ENCODE measurements around the gene ITGB3BP.
A peak's percentile ranks its signal among the peaks of the same experiment; 100 is the strongest.
"Not testable (repeated sequence)": the region's sequence is repeated elsewhere in the genome, so short reads cannot be mapped to it uniquely, and the experiment has no call there.

Gene ITGB3BP

DNA sequence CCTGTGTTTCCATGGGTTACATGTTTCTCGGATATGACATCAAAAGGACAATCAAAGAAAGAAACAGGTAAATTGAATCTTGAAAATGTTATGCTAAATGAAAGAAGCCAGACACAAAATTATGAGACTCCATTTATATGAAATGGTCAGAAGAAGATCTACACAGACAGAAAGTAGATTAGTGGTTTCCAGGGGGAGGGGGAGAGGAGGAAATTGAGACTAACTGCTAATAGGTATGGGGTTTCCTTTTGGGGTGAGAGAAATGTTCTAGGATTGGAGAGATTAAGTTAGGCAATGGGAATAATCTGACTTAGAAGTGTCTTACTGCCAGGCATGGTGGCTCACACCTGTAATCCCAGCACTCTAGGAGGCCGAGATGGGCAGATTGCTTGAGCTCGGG, 21.8 kb downstream of the ITGB3BP start:
- DNase-seq: no peak

DNA sequence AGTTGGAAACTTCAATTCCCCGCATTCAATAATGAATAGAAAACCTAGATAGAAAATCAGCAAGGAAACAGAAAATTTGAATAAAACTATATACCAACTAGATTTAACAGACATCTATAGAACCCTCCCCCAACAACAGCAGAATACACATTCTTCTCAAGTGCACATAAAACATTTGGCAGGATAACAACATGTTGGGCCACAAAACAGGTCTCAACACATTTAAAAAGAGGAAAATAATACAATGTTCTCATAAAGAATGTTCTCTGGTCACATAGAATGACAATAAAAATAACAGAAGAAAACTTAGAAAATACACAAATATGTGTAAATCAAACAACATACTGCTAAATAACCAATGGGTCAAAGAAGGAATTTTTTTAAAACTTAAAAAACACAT, 24.9 kb downstream of the ITGB3BP start:
- DNase-seq: no peak

DNA sequence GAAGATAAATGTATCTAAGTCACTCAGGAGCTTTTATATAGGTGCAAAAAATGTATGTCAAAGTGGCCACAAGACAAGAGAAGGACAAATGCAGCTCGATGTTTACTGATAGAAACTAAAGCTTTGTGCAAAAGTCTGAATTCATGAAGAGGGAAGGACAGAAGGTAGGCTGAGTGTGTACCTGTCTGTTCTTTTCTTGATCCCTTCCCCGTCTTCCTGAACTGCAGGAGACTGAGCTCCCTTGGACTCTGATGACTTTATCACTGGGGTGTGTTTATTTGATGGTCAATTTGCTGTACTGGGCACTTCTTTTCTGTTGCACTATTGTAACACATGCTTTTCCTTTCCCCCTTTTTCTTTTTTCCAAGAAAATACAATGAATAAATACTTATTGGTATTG, 25.4 kb downstream of the ITGB3BP start:
- DNase-seq: no peak

DNA sequence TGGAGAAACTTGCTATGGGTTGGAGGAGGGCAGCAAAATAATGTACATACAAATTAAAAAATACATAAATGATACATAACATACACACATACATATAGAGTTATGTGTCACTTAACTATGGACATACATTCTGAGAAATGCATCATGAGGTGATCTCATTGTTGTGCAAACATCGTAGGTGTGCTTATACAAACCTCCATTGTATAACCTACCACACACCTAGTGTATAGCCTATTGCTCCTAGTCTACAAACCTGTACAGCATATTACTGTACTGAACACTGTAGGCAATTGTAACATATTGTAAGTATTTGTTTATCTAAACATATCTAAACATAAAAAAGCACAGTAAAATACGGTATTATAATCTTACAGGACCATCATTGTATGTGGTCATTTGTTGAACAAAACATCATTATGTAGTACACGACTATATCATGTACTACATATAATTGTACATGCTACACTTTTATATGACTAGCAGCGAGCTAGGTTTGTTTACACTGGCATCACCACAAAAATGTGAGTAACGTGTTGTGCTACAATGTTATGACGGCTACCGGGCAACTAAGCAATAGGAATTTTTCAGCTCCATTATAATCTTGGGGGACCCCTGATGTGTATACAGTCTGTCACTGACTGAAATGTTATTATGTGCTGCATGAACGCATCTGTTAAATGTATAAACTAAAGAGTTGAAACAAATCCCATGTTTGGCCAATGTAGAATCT, 35.5 kb downstream of the ITGB3BP start:
- DNase-seq: no peak

DNA sequence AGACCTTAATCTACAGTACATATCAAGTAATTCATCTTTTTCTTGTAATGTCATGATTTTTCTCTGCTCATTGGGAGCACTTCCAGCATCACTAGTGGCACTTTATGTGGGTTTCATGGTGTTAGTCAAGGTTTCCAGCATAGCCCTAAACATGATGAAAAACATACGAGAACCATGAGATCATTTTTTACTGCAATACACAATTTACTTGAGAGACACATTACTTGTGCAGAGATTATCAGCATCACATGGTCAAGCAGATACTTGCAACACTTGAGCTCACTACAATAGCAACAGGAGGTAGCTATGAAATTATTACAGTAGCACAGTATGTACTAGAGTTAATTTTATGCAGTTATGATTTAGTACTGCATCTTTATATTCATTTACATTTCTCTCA, 36.4 kb downstream of the ITGB3BP start:
- DNase-seq: no peak

DNA sequence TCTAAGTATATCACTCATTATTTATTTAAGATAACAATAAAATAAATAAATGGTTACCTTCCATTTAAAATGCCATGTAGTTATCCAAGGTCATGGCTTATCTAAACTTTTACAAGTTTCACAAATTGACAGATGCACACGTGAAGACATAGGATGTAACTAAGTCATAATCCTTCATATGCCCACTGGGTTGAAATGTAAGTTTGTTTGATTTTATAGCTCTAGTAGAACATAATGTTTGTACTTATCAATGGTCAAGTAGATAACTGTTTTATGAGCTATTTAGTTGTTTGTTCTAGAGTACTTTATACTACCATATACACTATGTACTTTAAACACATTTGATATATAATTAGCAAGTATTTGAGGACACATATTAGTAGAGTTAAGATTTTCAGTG, 43.0 kb downstream of the ITGB3BP start:
- DNase-seq: no peak

DNA sequence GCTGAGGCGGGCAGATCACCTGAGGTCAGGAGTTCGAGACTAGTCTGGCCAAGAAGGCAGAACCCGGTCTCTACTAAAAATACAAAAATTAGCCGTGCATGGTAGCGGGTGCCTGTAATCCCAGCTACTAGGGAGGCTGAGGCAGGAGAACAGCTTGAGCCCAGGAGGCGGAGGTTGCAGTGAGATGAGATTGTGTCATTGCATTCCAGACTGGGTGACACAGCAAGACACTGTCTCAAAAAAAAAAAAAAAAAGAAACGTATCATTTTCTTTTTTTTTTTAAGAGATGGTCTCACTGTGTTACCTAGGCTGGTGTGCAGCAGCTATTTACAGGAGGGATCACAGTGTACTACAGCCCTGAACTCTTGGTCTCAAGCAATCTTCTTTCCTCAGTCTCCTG, 47.3 kb downstream of the ITGB3BP start:
- no peak for DNase-seq

DNA sequence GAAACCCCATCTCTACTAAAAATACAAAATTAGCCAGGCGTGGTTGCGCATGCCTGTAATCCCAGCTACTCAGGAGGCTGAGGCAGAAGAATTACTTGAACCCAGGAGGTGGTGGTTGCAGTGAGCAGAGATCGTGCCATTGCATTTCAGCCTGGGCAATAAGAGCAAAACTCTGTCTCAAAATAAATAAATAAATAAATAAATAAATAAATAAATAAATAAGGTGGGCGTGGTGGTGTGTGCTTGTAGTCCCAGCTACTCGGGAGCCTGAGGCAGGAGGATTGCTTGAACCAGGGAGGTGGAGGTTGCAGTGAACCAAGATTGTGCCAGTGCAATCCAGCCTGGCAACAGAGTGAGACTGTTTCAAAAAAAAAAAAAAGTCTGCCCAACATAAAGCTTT, 54.3 kb downstream of the ITGB3BP start:
- DNase-seq: not testable (repeated sequence)

DNA sequence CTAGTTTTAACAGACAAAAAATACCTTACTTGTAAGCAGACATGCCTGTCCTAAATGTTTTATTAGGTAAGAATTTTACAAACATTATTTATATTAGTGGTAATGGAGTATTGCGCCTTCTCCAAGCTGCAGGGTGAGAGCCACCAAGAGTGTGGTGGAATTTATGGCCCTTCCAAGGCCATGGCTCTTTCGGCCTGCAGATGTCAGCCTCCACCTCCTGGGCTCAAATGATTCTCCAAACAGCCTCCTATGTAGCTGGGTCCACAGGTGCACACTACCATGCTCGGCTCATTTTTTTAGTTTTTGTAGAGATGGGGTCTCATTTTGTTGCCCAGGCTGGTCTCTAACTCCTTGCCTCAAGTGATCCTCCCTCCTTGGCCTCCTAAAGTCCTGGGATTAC, 56.3 kb downstream of the ITGB3BP start:
- DNase-seq: no peak

DNA sequence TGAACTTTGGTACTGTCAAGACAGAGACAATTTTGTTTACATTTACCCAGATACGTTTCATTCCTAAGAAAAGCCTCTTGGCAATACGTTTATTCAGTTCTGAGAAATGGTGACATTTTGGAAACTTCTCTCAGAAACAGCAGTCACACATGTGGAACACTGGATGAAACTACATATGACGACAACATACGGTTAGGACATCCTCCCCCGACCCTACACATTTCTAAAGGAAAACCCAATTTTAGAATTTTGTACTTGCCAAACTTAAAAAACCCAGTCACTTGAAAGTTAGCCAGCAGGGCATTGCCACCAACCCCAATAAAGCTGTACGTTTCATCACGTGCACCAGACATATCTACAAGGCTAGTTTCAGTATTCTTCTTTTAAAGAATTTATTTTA, 56.8 kb downstream of the ITGB3BP start:
- no peak for DNase-seq

DNA sequence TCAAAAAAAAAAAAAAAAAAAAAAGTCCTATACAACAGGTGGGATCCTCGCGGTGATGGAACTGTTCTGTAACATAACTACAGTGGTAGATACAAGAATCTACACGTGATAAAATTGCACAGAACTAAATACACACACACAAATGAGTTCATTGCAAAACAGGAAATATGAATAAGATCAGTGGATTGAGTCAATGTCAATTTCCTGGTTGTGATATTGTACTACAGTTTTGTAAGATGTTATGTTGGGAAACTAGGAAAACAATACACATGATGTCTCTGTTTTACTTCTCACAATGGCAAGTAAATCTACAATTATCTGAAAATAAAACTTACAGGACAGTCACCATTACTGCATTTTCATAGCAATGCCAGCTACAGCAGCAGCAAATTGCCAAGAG, 59.8 kb downstream of the ITGB3BP start:
- peak; percentile 62 to 95 for DNase-seq

DNA sequence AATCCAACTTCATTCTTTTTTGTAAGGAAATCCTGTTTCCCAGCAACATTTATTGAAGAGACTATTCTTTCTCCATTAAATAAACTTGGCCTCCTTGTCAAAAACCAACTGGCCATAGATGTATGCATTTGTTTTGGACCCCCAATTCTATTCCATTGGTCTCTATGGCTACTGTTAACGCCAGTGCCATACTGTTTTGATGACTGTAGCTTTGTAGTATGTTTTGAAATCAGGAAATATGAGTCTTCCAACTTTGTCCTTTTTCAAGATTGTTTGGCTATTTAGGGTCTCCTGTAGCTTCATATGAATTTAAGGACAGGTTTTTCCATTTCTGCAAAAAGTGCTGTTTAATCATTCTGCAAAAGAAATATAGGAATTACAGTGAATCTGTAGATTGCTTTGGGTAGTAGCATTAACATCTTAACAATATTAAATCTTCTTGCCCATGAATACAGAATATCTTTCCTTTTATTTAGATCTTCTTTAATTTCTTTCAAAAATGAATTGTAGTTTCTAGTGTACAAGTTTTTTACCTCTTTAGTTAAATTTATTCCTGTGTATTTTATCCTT, 61.3 kb downstream of the ITGB3BP start:
- DNase-seq: no peak

DNA sequence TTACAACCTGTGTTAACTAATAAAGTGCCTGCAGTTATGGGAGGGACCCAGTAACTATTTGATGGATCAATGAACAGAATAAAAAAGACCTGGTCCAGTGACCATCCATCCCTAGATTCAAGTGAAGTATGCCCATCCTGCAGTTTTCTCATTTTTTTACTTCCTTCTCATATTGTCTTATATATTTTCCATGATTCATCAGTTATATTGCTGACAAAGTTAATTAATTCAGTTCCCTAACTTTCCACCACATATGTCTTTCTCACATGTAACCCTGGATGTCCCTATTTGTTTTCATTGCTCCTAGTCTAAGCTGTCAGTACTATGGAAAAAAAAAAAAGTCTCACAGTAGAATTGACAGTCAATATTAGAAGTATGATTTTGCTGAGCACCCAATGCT, 64.3 kb downstream of the ITGB3BP start:
- no peak for DNase-seq

DNA sequence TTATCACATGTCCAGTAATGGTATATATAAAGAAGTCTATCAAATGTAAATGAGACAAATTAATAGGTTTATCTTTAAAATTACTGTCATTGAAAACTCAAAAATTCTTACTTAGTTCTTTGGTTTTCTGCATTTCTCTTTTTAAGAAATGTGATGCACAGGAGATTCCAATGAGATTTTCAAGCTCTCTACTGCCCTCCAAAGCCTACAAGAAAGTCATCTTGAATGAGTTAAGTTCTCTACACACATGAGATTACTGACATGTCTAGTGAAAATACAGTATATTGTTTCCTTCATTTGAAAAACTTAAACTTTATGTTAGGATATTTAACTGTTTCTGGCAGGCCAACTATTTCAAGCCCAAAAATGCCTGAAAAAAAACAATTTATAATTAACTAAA, 68.8 kb downstream of the ITGB3BP start:
- DNase-seq: no peak

DNA sequence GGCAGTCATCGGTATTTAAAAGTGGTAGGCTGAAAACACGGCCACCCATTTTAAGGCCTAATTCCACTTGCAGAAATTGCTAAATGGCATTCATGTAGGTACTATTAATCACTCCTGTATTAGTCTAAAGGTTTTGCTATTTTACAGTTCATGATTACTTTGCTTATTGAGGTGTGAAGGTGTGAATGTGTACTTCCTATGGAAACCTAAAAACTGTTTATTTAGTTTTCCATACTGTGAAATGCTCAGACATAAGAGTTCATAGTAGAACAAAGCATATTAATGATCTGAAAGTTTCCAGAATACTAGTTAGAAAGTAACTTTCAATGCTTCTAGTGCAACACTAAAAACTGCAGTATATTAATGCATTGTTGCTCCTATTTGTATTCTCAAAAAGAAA, 69.8 kb downstream of the ITGB3BP start:
- DNase-seq: no peak

DNA sequence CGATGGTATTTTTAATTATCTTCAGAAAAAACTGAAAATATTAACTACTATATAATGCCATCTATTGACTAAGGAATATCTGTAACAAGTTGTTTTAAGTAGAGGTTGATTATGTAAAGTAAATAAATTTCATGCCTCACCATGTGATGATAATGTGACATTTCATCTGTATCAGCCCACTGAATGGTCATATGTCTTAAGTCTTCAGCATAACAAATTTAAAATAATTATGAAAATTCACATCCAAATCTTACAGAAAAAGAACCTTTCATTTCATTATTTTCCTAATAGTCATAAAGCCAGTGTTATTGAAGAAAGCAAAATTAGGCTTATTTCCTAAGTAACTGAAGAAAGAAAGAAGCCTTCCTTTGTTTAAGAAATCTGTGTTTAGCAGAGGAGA, 72.6 kb downstream of the ITGB3BP start:
- DNase-seq: no peak

DNA sequence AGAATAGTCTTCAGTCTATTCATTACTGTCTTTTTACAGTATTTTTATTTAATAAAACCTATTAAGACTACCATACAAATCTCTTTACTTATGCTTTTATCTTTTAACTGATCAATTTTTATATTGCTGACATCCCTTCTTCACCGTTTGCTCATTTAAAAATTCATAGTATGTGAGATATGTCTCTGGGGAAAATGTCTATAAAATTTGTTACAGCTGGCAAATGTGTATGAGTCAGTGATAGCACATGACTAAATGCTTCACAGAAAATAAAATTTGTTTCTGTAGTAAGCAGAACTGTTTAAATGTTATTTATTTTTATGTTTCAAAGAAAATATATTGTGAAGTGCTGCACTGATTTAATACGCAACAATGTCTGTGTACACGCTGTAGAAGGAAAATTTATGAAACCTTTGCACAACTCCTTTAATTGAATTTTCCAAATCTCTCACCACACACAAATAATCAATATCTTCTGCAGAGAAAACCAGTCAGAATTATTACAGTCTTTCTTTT, 74.2 kb downstream of the ITGB3BP start:
- DNase-seq: no peak

DNA sequence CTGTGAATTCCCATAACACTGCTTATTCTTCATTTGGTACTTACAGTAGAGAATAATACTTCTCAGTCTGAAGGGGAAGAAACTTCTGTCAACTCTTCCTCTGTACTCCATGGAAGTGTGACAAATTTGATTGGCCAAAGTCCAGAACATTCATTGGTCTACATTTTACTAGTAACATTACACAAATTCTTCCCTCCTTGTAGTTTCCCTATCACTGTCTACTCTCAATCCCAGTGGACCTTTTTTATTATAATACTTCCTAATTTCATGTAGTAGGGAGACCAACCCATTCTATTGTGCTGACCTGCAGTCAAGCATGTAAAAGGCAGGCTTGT, 80.9 kb downstream of the ITGB3BP start:
- DNase-seq: no peak

DNA sequence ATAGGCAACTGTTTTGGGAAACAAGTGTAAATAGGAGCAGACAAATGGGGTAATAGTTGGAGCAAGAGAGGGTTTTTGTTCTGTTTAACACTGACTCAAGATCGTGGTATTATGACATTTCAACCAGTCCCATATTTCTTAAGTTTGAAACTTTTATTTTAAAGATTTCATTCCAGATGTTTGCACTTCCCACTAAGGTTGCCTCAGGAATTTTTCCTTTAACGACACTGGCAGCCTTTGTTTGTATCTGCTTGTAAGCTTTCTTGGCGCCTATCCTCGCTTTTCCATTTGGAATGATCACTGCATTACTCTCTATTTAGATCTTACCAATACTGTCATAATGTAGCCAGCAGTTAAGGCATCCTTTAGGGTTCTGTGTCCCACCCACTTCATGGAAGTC, 87.9 kb downstream of the ITGB3BP start:
- no peak for DNase-seq

DNA sequence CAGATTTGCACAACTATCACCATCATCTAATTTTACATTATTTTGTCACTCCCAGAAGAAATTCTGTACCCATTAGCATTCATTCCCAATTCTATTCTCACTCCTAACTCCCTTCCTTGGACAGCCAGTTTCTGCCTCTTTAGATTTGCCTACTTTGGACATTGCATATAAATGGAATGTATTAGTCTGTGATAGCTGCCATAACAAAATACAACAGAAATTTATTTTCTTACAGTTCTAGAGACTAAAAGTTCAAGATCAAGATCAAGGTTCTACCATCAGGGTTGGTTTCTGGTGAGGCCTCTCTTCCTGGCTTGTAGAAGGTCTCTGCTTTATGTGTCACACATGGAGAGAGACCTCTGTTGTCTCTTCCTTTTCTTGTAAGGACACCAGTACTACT, 93.7 kb downstream of the ITGB3BP start:
- DNase-seq: no peak

DNA sequence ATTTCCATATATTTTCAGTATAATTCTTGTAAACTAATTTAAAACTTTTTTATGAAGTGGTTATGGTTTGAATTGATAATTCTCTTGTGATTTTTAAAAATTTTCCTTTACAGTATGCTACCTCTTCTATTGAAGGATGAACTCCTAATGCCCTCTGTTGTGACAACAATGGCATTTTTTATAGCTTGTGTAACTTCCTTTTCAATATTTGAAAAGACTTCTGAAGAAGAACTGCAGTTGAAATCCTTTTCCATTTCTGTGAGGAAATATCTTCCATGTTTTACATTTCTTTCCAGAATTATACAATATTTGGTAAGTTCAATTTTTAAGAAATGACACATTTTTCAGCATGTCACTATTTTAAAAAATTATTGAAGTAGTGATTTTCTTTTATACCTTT, 94.2 kb downstream of the ITGB3BP start:
- DNase-seq: peak in 1 of 2 donors; percentile 52

DNA sequence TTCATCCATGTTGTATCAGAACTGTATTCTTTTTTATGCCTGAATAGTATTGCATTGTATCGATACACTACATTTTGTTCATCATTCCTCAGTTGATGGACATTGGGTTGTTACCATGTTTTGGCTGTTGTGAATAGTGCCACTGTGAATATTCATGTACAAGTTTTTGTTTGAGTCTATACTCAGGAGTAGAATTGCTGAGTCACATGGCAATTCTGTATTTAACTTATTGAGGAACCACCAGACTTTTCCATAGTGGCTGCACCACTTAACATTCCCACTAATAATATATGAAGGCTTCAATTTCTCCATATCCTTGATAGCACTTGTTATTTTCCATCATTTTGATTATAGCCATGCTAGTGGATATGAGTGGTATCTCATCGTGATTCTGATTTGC, 99.4 kb downstream of the ITGB3BP start:
- no peak for DNase-seq

DNA sequence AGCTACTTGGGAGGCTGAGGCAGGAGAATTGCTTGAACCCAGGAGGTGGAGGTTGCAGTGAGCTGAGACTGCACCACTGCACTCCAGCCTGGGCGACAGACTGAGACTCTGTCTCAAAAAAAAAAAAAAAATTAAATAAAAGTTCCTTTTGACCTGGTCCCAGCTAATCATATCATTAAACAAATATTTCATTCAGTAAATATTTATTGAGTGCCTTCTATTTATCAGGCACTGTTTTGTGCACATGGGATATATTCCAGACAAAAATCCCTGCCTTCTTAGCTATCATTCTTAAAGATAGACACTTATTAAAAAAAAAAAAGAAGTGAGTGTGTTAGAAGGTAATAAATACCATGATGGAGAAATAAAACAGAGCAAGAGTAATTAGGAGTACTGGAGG, 102.3 kb downstream of the ITGB3BP start:
- not testable (repeated sequence) for DNase-seq

DNA sequence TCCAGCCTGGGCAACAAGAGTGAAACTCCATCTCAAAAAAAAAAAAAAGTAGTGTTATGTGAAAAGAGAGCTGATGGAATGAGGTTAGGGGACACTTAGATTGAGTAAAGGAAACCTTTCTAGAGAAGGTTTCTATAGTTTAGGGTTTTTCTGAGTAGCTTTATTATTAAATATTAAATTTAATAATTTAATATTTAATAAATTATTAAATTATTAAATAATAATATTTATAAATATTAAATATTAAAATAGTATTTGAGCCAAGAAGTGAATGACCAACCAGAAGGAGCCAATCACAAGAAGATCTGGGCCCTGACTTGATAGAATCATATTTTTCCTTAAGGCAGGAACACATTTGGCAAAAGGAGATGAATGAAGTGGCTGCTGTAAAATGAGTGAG, 104.9 kb downstream of the ITGB3BP start:
- DNase-seq: no peak
